ENCODE measurements around the gene SIGLEC1.

SIGLEC1 gene

DNA sequence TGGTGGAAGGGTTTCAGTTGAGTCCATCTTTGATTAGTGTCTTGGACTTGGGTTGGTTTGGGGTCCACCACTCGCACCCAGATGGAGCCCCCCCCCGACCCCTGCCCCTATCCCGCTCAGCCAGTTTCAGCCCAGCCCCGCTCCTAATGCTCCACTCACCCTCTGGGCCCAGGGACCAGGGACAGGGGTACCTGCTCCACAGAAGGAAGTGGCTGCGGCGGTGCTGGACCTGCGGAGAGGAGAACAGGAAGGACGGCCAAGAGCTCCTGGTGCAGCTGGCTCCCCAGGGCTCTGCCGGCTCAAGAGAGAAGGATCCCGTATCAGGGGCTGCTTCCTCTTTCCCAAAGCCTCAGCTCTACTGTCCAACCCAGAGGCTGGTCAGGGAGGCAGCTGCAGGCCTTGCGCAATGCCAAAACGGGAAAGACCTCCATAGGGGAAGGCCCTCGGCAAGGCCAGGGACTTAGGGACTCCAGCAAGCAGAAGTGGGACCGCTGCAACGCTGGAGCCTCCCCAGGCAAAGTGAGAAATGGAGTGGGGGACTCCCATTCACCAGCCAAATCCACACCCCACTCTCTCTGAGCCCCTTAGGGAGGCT, at the start of gene SIGLEC1:
TSS of gene SIGLEC1 (minus strand) at position 322 of the 595 bp plus-strand sequence. CDS start 5,472 bp downstream, outside the sequence.
- H3K9ac ChIP-seq (ENCODE audit: low read depth, low read length), result no peak within 1 kb of the TSS
- H3K36me3 ChIP-seq (ENCODE audit: control insufficient read depth, insufficient read depth, low read length), result no peaks in the 10 kb centered on the region
- no peak within 1 kb of the TSS for H3K27ac ChIP-seq (ENCODE audit: low read depth, low read length)
- H3K9me3 ChIP-seq (ENCODE audit: control insufficient read depth, insufficient read depth, low read length), result no peaks in the 10 kb centered on the region
- no peaks in the 10 kb centered on the region for H3K4me1 ChIP-seq (ENCODE audit: control insufficient read depth, insufficient read depth, low read length)
- no peaks in the 10 kb centered on the region for H3K27me3 ChIP-seq (ENCODE audit: control insufficient read depth, insufficient read depth, low read length)
- no peak within 1 kb of the TSS for H3K4me3 ChIP-seq (ENCODE audit: low read depth, low read length)

DNA sequence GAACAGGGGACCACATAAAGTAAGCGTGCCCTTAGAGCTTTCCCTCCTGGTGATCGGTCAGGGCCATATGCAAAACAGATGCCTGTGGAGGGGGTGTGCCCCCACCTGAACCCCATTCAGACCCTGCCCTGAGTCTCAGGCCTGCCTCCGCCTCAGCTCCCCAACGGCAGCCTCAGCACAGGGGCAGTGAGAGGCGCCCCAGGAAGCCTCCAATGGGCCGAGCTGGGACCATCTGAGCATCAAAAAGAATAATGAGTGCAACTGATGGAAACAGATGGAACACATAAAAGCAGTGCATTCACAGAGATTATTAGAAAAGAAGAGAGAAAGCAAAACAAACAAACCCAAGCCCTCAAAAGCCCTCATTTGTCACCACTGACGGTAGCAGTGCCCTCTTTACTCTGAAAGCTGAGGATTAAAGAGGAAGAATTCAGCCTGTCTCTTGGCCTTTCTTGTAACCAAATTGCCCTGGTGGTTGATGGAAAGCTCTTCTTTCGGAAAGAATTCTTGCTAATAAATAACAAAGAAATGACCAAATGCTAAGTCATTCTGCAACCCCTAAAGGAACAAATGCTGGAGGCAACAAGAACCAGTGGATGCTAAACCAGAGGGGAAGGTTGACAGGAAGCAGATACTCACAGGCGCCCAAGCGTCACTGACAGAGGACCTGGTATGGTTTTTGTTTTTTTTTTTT, 48.4 kb upstream of the SIGLEC1 start:
- no peaks in the 10 kb centered on the region for H3K27me3 ChIP-seq (ENCODE audit: control insufficient read depth, insufficient read depth, low read length)
- no peak overlapping the region for H3K27ac ChIP-seq (ENCODE audit: low read depth, low read length)
- H3K4me3 ChIP-seq (ENCODE audit: low read depth, low read length), result no peak overlapping the region
- peaks cover 31% of the 10 kb centered on the region for H3K36me3 ChIP-seq (ENCODE audit: control insufficient read depth, insufficient read depth, low read length)
- no peaks in the 10 kb centered on the region for H3K9me3 ChIP-seq (ENCODE audit: control insufficient read depth, insufficient read depth, low read length)
- peaks cover 4% of the 10 kb centered on the region; the same call in 1 of the 2 replicates for H3K4me1 ChIP-seq (ENCODE audit: control insufficient read depth, insufficient read depth, low read length)
- no peak overlapping the region for H3K9ac ChIP-seq (ENCODE audit: low read depth, low read length)

DNA sequence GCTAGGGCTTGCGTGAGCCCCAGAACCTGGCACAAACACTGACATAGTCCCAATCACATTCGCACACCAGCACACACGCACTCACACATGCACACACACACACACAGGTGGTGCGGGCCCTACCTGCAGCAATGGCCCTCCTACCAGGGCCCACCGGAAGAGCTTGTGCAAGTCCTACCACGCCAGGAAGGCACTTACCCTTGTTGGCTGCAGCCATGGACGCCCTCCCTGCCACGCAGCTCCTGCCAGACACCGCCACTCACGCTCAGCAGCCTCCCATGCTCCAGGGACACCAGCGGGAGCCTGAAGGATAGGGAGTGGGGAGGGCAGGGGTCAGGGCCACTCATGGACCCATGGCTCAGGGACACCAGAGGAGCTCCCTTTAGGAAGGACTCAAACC, 47.5 kb upstream of the SIGLEC1 start:
- no peaks in the 10 kb centered on the region for H3K27me3 ChIP-seq (ENCODE audit: control insufficient read depth, insufficient read depth, low read length)
- peaks cover 4% of the 10 kb centered on the region; the same call in 1 of the 2 replicates for H3K4me1 ChIP-seq (ENCODE audit: control insufficient read depth, insufficient read depth, low read length)
- no peak overlapping the region for H3K4me3 ChIP-seq (ENCODE audit: low read depth, low read length)
- no peak overlapping the region for H3K27ac ChIP-seq (ENCODE audit: low read depth, low read length)
- H3K36me3 ChIP-seq (ENCODE audit: control insufficient read depth, insufficient read depth, low read length), result peaks cover 40% of the 10 kb centered on the region
- no peaks in the 10 kb centered on the region for H3K9me3 ChIP-seq (ENCODE audit: control insufficient read depth, insufficient read depth, low read length)
- no peak overlapping the region for H3K9ac ChIP-seq (ENCODE audit: low read depth, low read length)

DNA sequence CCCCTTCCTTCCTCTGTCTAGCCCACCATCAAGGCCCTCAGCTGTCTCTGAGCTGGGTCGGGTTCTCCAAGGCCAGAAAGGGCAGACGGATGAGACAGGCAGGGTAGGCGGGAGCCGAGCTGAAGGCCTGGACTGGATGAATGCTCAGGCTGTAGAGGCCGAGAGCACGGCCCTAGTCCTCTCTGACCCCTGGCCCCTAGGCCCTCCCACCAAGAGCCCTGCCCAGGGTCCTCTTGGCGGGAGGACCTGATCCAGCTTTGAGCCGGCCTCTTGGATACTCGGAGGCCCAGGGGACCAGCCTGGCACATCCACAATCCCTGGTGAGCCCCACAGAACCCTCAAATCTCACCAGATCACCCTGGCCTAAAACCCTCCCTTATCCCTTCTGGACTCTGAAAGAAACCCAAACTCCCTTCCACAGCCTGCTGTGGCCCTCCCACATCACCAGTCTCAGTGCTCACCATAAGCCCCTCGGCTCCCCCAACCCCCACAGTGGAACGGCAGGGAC, 47.0 kb upstream of the SIGLEC1 start:
- H3K4me1 ChIP-seq (ENCODE audit: control insufficient read depth, insufficient read depth, low read length), result peaks cover 4% of the 10 kb centered on the region; the same call in 1 of the 2 replicates
- no peaks in the 10 kb centered on the region for H3K27me3 ChIP-seq (ENCODE audit: control insufficient read depth, insufficient read depth, low read length)
- H3K36me3 ChIP-seq (ENCODE audit: control insufficient read depth, insufficient read depth, low read length), result peaks cover 40% of the 10 kb centered on the region
- no peak overlapping the region for H3K27ac ChIP-seq (ENCODE audit: low read depth, low read length)
- no peak overlapping the region for H3K4me3 ChIP-seq (ENCODE audit: low read depth, low read length)
- H3K9ac ChIP-seq (ENCODE audit: low read depth, low read length), result no peak overlapping the region
- no peaks in the 10 kb centered on the region for H3K9me3 ChIP-seq (ENCODE audit: control insufficient read depth, insufficient read depth, low read length)

DNA sequence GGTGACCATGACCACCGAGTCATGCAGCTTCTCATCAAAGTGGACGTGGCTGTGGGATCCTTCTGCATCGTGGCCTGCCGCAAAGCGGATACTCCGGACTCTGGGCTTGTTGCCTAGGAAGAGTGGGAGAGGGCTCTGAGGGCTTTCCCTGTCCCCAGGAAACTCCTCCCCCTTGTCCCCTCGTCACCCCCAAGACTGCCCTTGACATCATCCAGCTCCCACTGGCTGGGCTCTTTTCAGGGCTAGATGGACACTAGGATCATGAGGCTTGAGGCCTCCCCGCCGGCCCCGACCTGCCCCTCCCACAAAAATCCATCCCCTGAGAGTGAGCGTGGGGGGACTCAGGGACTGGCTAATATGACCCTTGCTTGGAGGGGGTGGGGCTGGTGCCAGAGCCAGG, 46.2 kb upstream of the SIGLEC1 start:
- no peaks in the 10 kb centered on the region for H3K9me3 ChIP-seq (ENCODE audit: control insufficient read depth, insufficient read depth, low read length)
- no peak overlapping the region for H3K27ac ChIP-seq (ENCODE audit: low read depth, low read length)
- no peak overlapping the region for H3K4me3 ChIP-seq (ENCODE audit: low read depth, low read length)
- no peaks in the 10 kb centered on the region for H3K27me3 ChIP-seq (ENCODE audit: control insufficient read depth, insufficient read depth, low read length)
- peaks cover 4% of the 10 kb centered on the region; the same call in 1 of the 2 replicates for H3K4me1 ChIP-seq (ENCODE audit: control insufficient read depth, insufficient read depth, low read length)
- no peak overlapping the region for H3K9ac ChIP-seq (ENCODE audit: low read depth, low read length)
- peaks cover 40% of the 10 kb centered on the region for H3K36me3 ChIP-seq (ENCODE audit: control insufficient read depth, insufficient read depth, low read length)

DNA sequence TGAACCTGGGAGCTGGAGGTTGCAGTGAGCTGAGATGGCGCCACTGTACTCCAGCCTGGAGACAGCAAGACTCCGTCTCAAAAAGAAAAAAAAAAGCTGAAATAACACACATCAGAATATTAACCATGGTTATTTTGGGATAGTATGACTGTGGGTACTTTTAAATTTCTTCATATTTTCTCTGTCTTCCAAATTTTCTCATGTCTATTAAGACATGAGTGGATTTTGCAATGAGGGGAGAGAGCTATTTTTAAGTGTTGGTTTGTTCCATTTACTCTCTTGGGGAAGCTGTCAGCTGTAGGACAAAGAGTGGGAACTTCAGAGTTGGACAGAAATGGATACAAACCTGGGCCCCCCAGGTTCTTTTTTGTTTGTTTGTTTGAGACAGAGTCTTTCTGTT, 44.9 kb upstream of the SIGLEC1 start:
- Histone ChIP-seq H3K4me1 (ENCODE audit: control insufficient read depth, insufficient read depth, low read length) (peaks cover 8% of the 10 kb centered on the region), H3K36me3 (ENCODE audit: control insufficient read depth, insufficient read depth, low read length) (peaks cover 39% of the 10 kb centered on the region), H3K4me3 (ENCODE audit: low read depth, low read length) (no peak overlapping the region), H3K27ac (ENCODE audit: low read depth, low read length) (no peak overlapping the region), H3K9me3 (ENCODE audit: control insufficient read depth, insufficient read depth, low read length) (no peaks in the 10 kb centered on the region), H3K27me3 (ENCODE audit: control insufficient read depth, insufficient read depth, low read length) (peaks cover 4% of the 10 kb centered on the region; the same call in 1 of the 2 replicates), H3K9ac (ENCODE audit: low read depth, low read length) (no peak overlapping the region)

DNA sequence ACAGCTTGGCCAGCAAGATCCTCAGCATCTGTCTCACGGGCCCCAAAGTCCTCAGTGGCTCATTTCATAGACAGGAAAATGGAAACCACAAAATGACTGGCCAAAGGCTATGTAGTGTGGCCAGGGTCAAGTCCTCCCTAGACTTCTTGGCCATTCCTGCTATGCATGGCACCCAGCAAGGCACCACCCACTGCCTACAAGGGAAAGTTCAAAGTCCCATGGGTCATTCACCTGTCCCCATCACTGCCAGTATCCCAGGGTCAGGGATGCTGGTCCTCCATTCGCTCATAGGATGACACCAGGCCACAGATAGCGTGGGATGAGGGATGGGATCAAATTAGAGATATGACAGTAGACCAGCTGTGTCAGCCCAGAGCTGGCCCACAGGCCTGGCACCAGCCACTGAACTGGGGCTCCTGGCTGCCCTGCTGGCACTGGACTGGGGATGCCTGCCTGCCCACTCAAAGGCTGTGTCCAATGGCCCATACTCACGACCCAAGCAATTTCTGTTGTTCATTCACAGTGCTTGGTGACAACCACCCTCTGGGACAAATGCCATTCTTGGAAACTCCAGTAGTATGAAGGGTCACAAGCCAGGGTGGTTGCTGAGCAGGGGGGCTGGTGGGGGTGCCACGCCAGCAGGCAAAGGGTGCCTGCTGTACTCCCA, 43.5 kb upstream of the SIGLEC1 start:
- Histone ChIP-seq H3K27ac (ENCODE audit: low read depth, low read length) (no peak overlapping the region), H3K9ac (ENCODE audit: low read depth, low read length) (no peak overlapping the region), H3K4me3 (ENCODE audit: low read depth, low read length) (no peak overlapping the region), H3K4me1 (ENCODE audit: control insufficient read depth, insufficient read depth, low read length) (peaks cover 9% of the 10 kb centered on the region), H3K36me3 (ENCODE audit: control insufficient read depth, insufficient read depth, low read length) (peaks cover 31% of the 10 kb centered on the region), H3K27me3 (ENCODE audit: control insufficient read depth, insufficient read depth, low read length) (peaks cover 13% of the 10 kb centered on the region), H3K9me3 (ENCODE audit: control insufficient read depth, insufficient read depth, low read length) (no peaks in the 10 kb centered on the region)

DNA sequence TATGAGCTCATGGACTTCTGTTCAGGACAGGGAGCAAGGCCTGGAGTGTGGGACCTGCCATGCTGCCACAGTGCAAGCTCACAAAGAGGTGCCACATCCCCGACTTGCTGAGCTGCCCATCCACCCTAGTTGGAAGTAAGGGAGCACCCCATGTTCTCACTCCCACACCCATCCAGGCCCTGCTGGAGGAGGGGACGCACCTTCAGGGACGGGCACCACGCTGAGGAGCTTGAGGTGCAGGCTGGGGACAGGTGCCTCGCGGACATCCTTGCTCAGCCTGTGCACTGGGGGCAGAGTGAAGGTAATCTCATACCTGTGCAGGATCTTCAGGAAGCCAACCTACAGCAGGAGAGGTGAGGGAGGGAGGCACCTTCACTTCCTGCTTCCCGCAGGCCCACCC, 42.9 kb upstream of the SIGLEC1 start:
- no peak overlapping the region for H3K27ac ChIP-seq (ENCODE audit: low read depth, low read length)
- H3K9ac ChIP-seq (ENCODE audit: low read depth, low read length), result no peak overlapping the region
- no peaks in the 10 kb centered on the region for H3K9me3 ChIP-seq (ENCODE audit: control insufficient read depth, insufficient read depth, low read length)
- H3K36me3 ChIP-seq (ENCODE audit: control insufficient read depth, insufficient read depth, low read length), result peaks cover 31% of the 10 kb centered on the region
- peaks cover 11% of the 10 kb centered on the region for H3K4me1 ChIP-seq (ENCODE audit: control insufficient read depth, insufficient read depth, low read length)
- no peak overlapping the region for H3K4me3 ChIP-seq (ENCODE audit: low read depth, low read length)
- peaks cover 20% of the 10 kb centered on the region for H3K27me3 ChIP-seq (ENCODE audit: control insufficient read depth, insufficient read depth, low read length)

DNA sequence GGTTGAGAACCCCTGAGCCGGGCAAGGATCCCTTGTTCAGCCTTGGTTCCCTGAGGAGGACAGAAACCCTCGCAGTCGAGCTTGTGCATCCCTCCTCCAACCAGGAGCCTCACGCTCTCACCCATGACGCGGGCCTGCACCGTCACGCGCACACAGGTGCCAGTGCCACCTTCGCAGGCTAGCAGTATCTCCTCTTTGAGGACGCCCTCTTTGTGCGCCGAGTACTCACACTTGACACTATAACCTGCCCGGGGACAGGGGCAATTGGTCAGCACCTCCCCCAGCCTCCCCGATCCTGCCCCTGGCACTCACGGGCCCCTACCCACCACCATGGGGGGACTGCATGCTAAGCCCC, 41.9 kb upstream of the SIGLEC1 start:
- H3K36me3 ChIP-seq (ENCODE audit: control insufficient read depth, insufficient read depth, low read length), result peaks cover 25% of the 10 kb centered on the region
- H3K4me3 ChIP-seq (ENCODE audit: low read depth, low read length), result no peak overlapping the region
- H3K27ac ChIP-seq (ENCODE audit: low read depth, low read length), result no peak overlapping the region
- H3K4me1 ChIP-seq (ENCODE audit: control insufficient read depth, insufficient read depth, low read length), result peaks cover 15% of the 10 kb centered on the region
- no peaks in the 10 kb centered on the region for H3K9me3 ChIP-seq (ENCODE audit: control insufficient read depth, insufficient read depth, low read length)
- H3K27me3 ChIP-seq (ENCODE audit: control insufficient read depth, insufficient read depth, low read length), result peaks cover 29% of the 10 kb centered on the region
- no peak overlapping the region for H3K9ac ChIP-seq (ENCODE audit: low read depth, low read length)

DNA sequence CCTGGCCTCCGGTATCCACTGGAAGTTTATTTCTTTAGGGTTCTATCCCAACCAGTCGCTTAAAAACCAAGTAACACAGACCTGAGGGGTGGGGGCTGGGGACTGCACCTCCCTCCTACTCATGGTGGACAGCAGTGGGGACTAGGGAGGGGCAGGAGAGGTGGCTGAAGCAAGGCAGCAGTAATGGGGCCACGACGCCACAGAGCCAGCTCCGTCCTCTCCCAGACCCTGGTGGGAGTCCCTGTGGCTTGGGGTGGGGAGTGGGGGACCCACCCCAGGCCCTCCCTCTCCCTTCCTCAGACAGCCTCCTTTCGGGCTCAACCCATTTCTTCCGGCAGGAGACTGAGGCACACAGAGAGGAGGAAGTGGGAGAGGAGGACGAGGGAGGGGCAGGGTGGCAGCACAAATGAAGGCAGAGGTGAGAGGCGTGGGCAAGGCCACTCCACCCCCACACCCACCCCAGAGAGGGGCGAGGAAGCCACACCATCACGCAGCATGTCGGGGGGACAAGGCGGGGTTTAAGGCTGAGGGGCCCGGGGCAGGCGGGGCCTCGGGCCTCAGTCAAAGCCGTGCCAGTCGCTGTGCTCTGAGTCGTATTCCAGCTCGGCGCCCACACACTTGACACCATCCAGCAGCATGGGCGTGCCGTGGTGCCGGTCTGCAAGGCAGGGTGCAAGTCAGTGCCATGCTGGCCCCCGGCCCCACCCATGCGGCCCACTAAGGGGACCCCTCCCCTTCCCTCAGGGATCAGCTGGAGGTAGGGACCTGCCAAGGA, 41.3 kb upstream of the SIGLEC1 start:
- no peak overlapping the region for H3K9ac ChIP-seq (ENCODE audit: low read depth, low read length)
- H3K4me3 ChIP-seq (ENCODE audit: low read depth, low read length), result no peak overlapping the region
- H3K9me3 ChIP-seq (ENCODE audit: control insufficient read depth, insufficient read depth, low read length), result no peaks in the 10 kb centered on the region
- H3K27me3 ChIP-seq (ENCODE audit: control insufficient read depth, insufficient read depth, low read length), result peaks cover 35% of the 10 kb centered on the region
- H3K36me3 ChIP-seq (ENCODE audit: control insufficient read depth, insufficient read depth, low read length), result peaks cover 24% of the 10 kb centered on the region; the same call in 1 of the 2 replicates
- peaks cover 15% of the 10 kb centered on the region for H3K4me1 ChIP-seq (ENCODE audit: control insufficient read depth, insufficient read depth, low read length)
- no peak overlapping the region for H3K27ac ChIP-seq (ENCODE audit: low read depth, low read length)

Data from HUES48 (cell line).